ENCODE results near the gene CHRNA1. TPM values are rescaled to one million over a fixed set of nuclear protein-coding genes. Genes with fewer than 3 reads are reported as not detected.
A peak's percentile ranks its signal among the peaks of the same experiment; 100 is the strongest.

The CHRNA1 gene
- total RNA-seq, 3 donors from 2014 or later = 0.76 to 2.6 (median 1.4) TPM

GRCh38 chr2:174752403-174753037 is 11.8 kb downstream of the CHRNA1 start:
- no peak for TF ChIP-seq CTCF (IDR thresholded peaks at IDR 0.05)
- intact Hi-C loops (cut with DNase I, micrococcal nuclease) = no loop called here
- ATAC-seq = peak; percentile 49
- Histone ChIP-seq H3K36me3 (ENCODE audit: low read depth) (no peaks in the 10 kb centered on the region), H3K9me3 (no peaks in the 10 kb centered on the region), H3K4me1 (ENCODE audit: low read depth) (no peaks in the 10 kb centered on the region), H3K4me3 (no peak overlapping the region)
- no peak for DNase-seq

- TF ChIP-seq CTCF (IDR thresholded peaks at IDR 0.05) = no peak
- no peaks in the 10 kb centered on the region for H3K4me1 ChIP-seq (ENCODE audit: low read depth)
- no peak for ATAC-seq
- no peak overlapping the region for H3K4me3 ChIP-seq
- no peak for DNase-seq
- no peaks in the 10 kb centered on the region for H3K36me3 ChIP-seq (ENCODE audit: low read depth)
- no peaks in the 10 kb centered on the region for H3K9me3 ChIP-seq
- intact Hi-C loops (cut with DNase I, micrococcal nuclease) = no loop called here
Observed at GRCh38 chr2:174750923-174751441, 13.3 kb downstream of the CHRNA1 start.

- Histone ChIP-seq H3K9me3 (no peaks in the 10 kb centered on the region), H3K4me3 (no peak overlapping the region), H3K36me3 (ENCODE audit: low read depth) (no peaks in the 10 kb centered on the region), H3K4me1 (ENCODE audit: low read depth) (no peaks in the 10 kb centered on the region)
- DNase-seq (no peak), ATAC-seq (no peak)
- intact Hi-C loops (cut with DNase I, micrococcal nuclease) = no loop called here
- no peak for TF ChIP-seq CTCF (IDR thresholded peaks at IDR 0.05)
Observed at GRCh38 chr2:174749793-174750192, 14.5 kb downstream of the CHRNA1 start.

- ATAC-seq = peak; percentile 85
Observed at GRCh38 chr2:174748948-174749347, 15.3 kb downstream of the CHRNA1 start.

GRCh38 chr2:174745142-174745541 is 19.1 kb downstream of the CHRNA1 start:
- H3K4me1 ChIP-seq (ENCODE audit: low read depth) = no peaks in the 10 kb centered on the region
- no peaks in the 10 kb centered on the region for H3K36me3 ChIP-seq (ENCODE audit: low read depth)
- H3K4me3 ChIP-seq = no peak overlapping the region
- no peak for ATAC-seq
- no peak for TF ChIP-seq CTCF (IDR thresholded peaks at IDR 0.05)
- intact Hi-C loops (cut with DNase I, micrococcal nuclease) = no loop called here
- DNase-seq = no peak
- H3K9me3 ChIP-seq = no peaks in the 10 kb centered on the region

More at GRCh38 chr2:174748948-174749347, 15.3 kb downstream of the CHRNA1 start:
- Histone ChIP-seq H3K4me3 (no peak overlapping the region), H3K4me1 (ENCODE audit: low read depth) (no peaks in the 10 kb centered on the region), H3K36me3 (ENCODE audit: low read depth) (no peaks in the 10 kb centered on the region), H3K9me3 (no peaks in the 10 kb centered on the region)
- peak in 2 of 3 donors; percentile 60 to 65 for DNase-seq
- peak; percentile 46 for TF ChIP-seq CTCF (IDR thresholded peaks at IDR 0.05)
- intact Hi-C loops (cut with DNase I, micrococcal nuclease) = no loop called here
